ENCODE results near the gene IRX6.

Gene IRX6

GRCh38 chr16:55367866-55368603 is 44.0 kb downstream of the IRX6 start:
- DNase-seq = no peak

- DNase-seq = no peak
Measured at GRCh38 chr16:55369151-55369550, 45.1 kb downstream of the IRX6 start.

- DNase-seq = no peak
Measured at GRCh38 chr16:55370762-55371482, 46.9 kb downstream of the IRX6 start.

GRCh38 chr16:55372792-55373488 is 48.9 kb downstream of the IRX6 start:
- DNase-seq = no peak

GRCh38 chr16:55373489-55373832 is 49.5 kb downstream of the IRX6 start:
- DNase-seq = no peak

GRCh38 chr16:55376045-55376444 is 52.0 kb downstream of the IRX6 start:
- DNase-seq = no peak

GRCh38 chr16:55376567-55377167 is 52.7 kb downstream of the IRX6 start:
- no peak for DNase-seq

GRCh38 chr16:55377840-55378239 is 53.8 kb downstream of the IRX6 start:
- DNase-seq = no peak

- no peak for DNase-seq
Measured at GRCh38 chr16:55378616-55379015, 54.6 kb downstream of the IRX6 start.

GRCh38 chr16:55379371-55379770 is 55.4 kb downstream of the IRX6 start:
- DNase-seq = no peak

GRCh38 chr16:55379876-55380390 is 55.9 kb downstream of the IRX6 start:
- no peak for DNase-seq
